Astrocyte (in vitro differentiated cells and primary cell): Measurements from ENCODE around the gene AGPAT3.

Source experiments
- CTCF ChIP-seq: IDR thresholded peaks from 2 replicates; pipeline ENCODE4 v1.5.1; 2011; ENCODE audit warnings: low read depth, mild to moderate bottlenecking, inconsistent platforms, low read length, moderate library complexity; ENCODE audit not compliant: insufficient read depth
- EZH2 ChIP-seq: IDR thresholded peaks from 2 replicates; pipeline ENCODE4 v1.6.1; 2012; ENCODE audit warnings: mild to moderate bottlenecking, low read length, inconsistent platforms; ENCODE audit not compliant: insufficient read depth

- no peak for TF ChIP-seq CTCF
- no peak for TF ChIP-seq EZH2
Observed at GRCh38 chr21:43967981-43968380, 103.0 kb downstream of the AGPAT3 start.
